Sigmoid colon (tissue), 7 donors: ENCODE results near the gene TUBGCP2. TPM values are rescaled to one million over a fixed set of nuclear protein-coding genes. Genes with fewer than 3 reads are reported as not detected.
A peak's percentile ranks its signal among the peaks of the same experiment; 100 is the strongest.
"Not testable (repeated sequence)": the region's sequence is repeated elsewhere in the genome, so short reads cannot be mapped to it uniquely, and the experiment has no call there.

Experiments
- DNase-seq: peaks from one replicate; pipeline ENCODE4 v3.0.0-alpha.2; 2019
- H3K27ac ChIP-seq, 4 donors: fragments of 200-600 bp; sonication (generic); one replicate each; pipeline ENCODE4 v1.5.1; 2016 to 2019; ENCODE audit warnings: mild to moderate bottlenecking in 1 of 4
- H3K27me3 ChIP-seq, 3 donors: fragments of 200-600 bp; sonication (generic); one replicate each; pipeline ENCODE4 v1.5.1; 2019; ENCODE audit warnings: mild to moderate bottlenecking in 1 of 3
- H3K36me3 ChIP-seq, 4 donors: fragments of 200-600 bp; sonication (generic); one replicate each; pipeline ENCODE4 v1.5.1; 2016 to 2019
- H3K4me1 ChIP-seq, 4 donors: fragments of 200-600 bp; sonication (generic); one replicate each; pipeline ENCODE4 v1.5.1; 2017 to 2019
- H3K4me3 ChIP-seq, 4 donors: fragments of 200-600 bp; sonication (generic); one replicate each; pipeline ENCODE4 v1.5.1; 2017 to 2019; ENCODE audit warnings: mild to moderate bottlenecking in 2 of 4, moderate library complexity in 1 of 4
- H3K9me3 ChIP-seq, 4 donors: fragments of 200-600 bp in 3 of 4; sonication (generic) in 3 of 4; one replicate each; pipeline versions ENCODE4 v1.5.1 to v1.6.1; 2013 to 2019
- CTCF ChIP-seq, 4 experiments: fragments of 450-650 bp in 3 of 4; fragments of 200-600 bp in 1 of 4; IDR thresholded peaks; one replicate each; pipeline ENCODE4 v1.5.1; 2016 to 2019; ENCODE audit warnings: antibody characterized with exemption in 4 of 4, mild to moderate bottlenecking in 3 of 4, moderate library complexity in 2 of 4
- EP300 ChIP-seq, 4 donors: sonication (generic); formaldehyde crosslinking; IDR thresholded peaks; one replicate each; pipeline ENCODE4 v1.6.1; 2017; ENCODE audit warnings: antibody characterized with exemption in 4 of 4
- POLR2A ChIP-seq, 2 donors: fragments of 450-650 bp; IDR thresholded peaks; one replicate each; pipeline ENCODE4 v1.6.1; 2016; ENCODE audit warnings: antibody characterized with exemption in 2 of 2, mild to moderate bottlenecking in 2 of 2, moderate library complexity in 2 of 2
- POLR2AphosphoS5 ChIP-seq, 4 donors: sonication (generic); formaldehyde crosslinking; IDR thresholded peaks; one replicate each; pipeline ENCODE4 v1.6.1; 2017; ENCODE audit warnings: antibody characterized with exemption in 4 of 4
- WGBS, 2 donors: extraction: QIAGEN DNeasy Blood & Tissue Kit; methylation state at CpG; one replicate each; pipeline ENCODE4 v1.1.7; 2013; 5-methylcytosine and 5-hydroxymethylcytosine counted together
- intact Hi-C: fragments of 100-400 bp; cut with DNase I; formaldehyde crosslinking; loops from one replicate; pipeline ENCODE4 v1.15.1; 2023
- polyA plus RNA-seq, 3 donors: library from polyadenylated mRNA; stranded (reverse); fragments of 200-250 nt; gene quantifications; one replicate each; pipeline ENCODE4 v1.2.3, GENCODE V29; 2013
- total RNA-seq, 4 donors: library from RNA; depleted of rRNA; stranded (reverse); fragments of >200 nt; gene quantifications; one replicate each; pipeline ENCODE4 v1.1.0, GENCODE V29; 2016
- donor health status: healthy with polysubstance abuse.
- donor health status: Bipolar disorder and iron deficiency.
- donor health status: healthy.

The TUBGCP2 gene
- total and polyA plus RNA-seq, 7 donors, result 13.8 to 51.1 (median 27.2) TPM

- intact Hi-C loops, result no loop called here
- peaks cover 45 to 94% (median 84%) of the 10 kb centered on the region in 3 donors for H3K27me3 ChIP-seq
- no peak for DNase-seq
- peak overlapping the region in 3 of 4 donors; percentile 7 to 33 (median 27) for H3K4me3 ChIP-seq
- no peak for TF ChIP-seq POLR2A (IDR thresholded peaks at IDR 0.05)
- no peak for TF ChIP-seq CTCF (IDR thresholded peaks at IDR 0.05)
- no peak for TF ChIP-seq POLR2AphosphoS5 (IDR thresholded peaks at IDR 0.05)
- no peak for TF ChIP-seq EP300 (IDR thresholded peaks at IDR 0.05)
- no peaks in the 10 kb centered on the region for H3K36me3 ChIP-seq
- H3K27ac ChIP-seq, result peak overlapping the region in 2 of 4 donors; percentile 27 to 37
- 6 to 14% methylated on average over 48 of the region's 48 CpGs for WGBS, 2 donors
- H3K4me1 ChIP-seq, result peaks cover 0 to 36% (median 26%) of the 10 kb centered on the region in 4 donors
- H3K9me3 ChIP-seq, result no peaks in the 10 kb centered on the region
Observed at GRCh38 chr10:133235265-133235855, 73.3 kb downstream of the TUBGCP2 start.

GRCh38 chr10:133234796-133235195 is 73.9 kb downstream of the TUBGCP2 start:
- H3K27me3 ChIP-seq, result peaks cover 50 to 94% (median 86%) of the 10 kb centered on the region in 3 donors
- DNase-seq, intact Hi-C loops, H3K9me3 ChIP-seq, H3K36me3 ChIP-seq, H3K4me3 ChIP-seq, H3K27ac ChIP-seq: not testable (repeated sequence)
- peaks cover 0 to 38% (median 30%) of the 10 kb centered on the region in 4 donors for H3K4me1 ChIP-seq
- 42 to 49% methylated on average over 8 of the region's 10 CpGs for WGBS, 2 donors

- Histone ChIP-seq H3K36me3 (no peaks in the 10 kb centered on the region), H3K27ac (no peak overlapping the region), H3K4me3 (no peak overlapping the region), H3K27me3 (peaks cover 42 to 93% (median 75%) of the 10 kb centered on the region in 3 donors), H3K9me3 (no peaks in the 10 kb centered on the region), H3K4me1 (peaks cover 0 to 25% (median 24%) of the 10 kb centered on the region in 4 donors)
- intact Hi-C loops, result no loop called here
- 56 to 62% methylated on average over 11 of the region's 11 CpGs for WGBS, 2 donors
- TF ChIP-seq EP300 (IDR thresholded peaks at IDR 0.05) (no peak), POLR2A (IDR thresholded peaks at IDR 0.05) (no peak), POLR2AphosphoS5 (IDR thresholded peaks at IDR 0.05) (no peak), CTCF (IDR thresholded peaks at IDR 0.05) (no peak)
- no peak for DNase-seq
Observed at GRCh38 chr10:133231946-133232574, 76.6 kb downstream of the TUBGCP2 start.

GRCh38 chr10:133231244-133231945 is 77.3 kb downstream of the TUBGCP2 start:
- Histone ChIP-seq H3K9me3 (no peaks in the 10 kb centered on the region), H3K36me3 (no peaks in the 10 kb centered on the region), H3K4me1 (peaks cover 0 to 19% (median 17%) of the 10 kb centered on the region in 4 donors), H3K4me3 (no peak overlapping the region), H3K27me3 (peaks cover 35 to 93% (median 68%) of the 10 kb centered on the region in 3 donors), H3K27ac (no peak overlapping the region)
- DNase-seq, result no peak
- TF ChIP-seq CTCF (IDR thresholded peaks at IDR 0.05), result no peak
- TF ChIP-seq EP300 (IDR thresholded peaks at IDR 0.05), result no peak
- no peak for TF ChIP-seq POLR2A (IDR thresholded peaks at IDR 0.05)
- TF ChIP-seq POLR2AphosphoS5 (IDR thresholded peaks at IDR 0.05), result no peak
- intact Hi-C loops, result no loop called here
- 15 to 19% methylated on average over 44 of the region's 44 CpGs for WGBS, 2 donors
